GM19193 (cell line): Measurements from ENCODE around the gene BYSL.

ENCODE experiments used
- POLR2A ChIP-seq: IDR thresholded peaks from 4 replicates; pipeline ENCODE4 v1.6.1; 2011; ENCODE audit not compliant: insufficient read depth, insufficient read length; ENCODE audit errors: extremely low read depth

BYSL gene

GRCh38 chr6:41955412-41955811, 34.1 kb downstream of the BYSL start:
- no peak for TF ChIP-seq POLR2A

DNA sequence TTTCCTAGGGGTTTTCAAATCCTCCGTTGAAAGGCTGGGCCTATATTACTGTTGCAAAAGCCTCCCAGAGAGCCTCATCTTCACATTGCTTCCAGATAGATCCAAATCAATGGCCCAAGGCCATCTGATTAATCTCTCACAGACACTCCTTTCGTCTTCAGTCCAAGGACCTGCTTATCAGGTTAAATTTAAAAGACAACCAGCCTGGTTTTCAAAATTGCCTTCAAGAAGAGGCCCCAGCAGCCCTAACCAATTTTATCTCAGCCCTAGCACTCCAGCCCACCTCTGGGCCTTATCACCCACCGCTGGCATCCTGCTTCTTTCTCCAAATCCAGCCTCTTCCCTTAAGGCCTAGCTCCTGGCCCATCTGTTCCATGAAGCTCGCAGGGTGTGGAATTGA, 35.8 kb downstream of the BYSL start:
- no peak for TF ChIP-seq POLR2A

- no peak for TF ChIP-seq POLR2A
These were observed 36.9 kb downstream of the BYSL start for GRCh38 chr6:41958022-41958856.

- TF ChIP-seq POLR2A, result no peak
These were observed 38.7 kb downstream of the BYSL start for GRCh38 chr6:41960028-41960427.

DNA sequence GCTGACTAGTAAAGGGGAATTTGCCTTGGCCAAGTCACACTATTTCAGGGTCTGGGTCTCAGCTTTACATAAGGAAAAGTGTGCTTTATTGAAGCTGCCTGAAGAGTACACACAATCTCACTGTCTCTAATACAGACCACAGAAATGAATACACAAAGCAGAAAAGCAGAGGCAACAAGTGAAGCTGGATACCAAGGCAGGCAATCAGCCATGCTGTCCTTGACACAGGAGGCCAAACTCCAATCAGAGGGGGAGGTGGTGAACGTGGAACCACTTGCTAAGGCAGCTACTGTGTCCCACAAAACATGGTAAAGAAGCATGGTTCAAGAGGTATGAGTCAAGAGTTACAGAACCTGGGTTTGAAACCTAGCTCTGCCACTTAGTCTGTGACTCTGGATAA, 42.1 kb downstream of the BYSL start:
- TF ChIP-seq POLR2A, result no peak

- TF ChIP-seq POLR2A, result no peak
These were observed 43.0 kb downstream of the BYSL start for GRCh38 chr6:41964201-41964887.

GRCh38 chr6:41965429-41966213, 44.3 kb downstream of the BYSL start:
- TF ChIP-seq POLR2A, result no peak

- no peak for TF ChIP-seq POLR2A
These were observed 45.1 kb downstream of the BYSL start for GRCh38 chr6:41966214-41966920.

DNA sequence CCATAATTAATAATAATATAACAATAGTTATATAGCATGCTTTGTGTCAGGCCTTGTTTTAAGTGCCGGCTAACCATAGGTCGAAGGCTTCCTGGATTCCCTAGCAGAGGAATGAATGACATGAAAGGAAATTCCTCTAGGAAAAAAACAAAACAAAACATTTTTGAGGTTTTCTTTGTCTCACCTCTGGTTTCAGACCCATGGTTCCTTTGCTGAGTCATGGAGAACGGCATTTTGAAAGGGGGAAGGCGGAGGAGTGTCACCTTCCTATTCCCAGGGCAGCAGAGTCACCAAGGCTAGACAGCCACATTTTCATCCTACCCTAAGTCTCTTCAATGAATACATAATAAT, 45.6 kb downstream of the BYSL start:
- TF ChIP-seq POLR2A, result no peak

- TF ChIP-seq POLR2A, result no peak
These were observed 46.3 kb downstream of the BYSL start for GRCh38 chr6:41967312-41968287.

GRCh38 chr6:41970436-41970846, 49.1 kb downstream of the BYSL start:
- TF ChIP-seq POLR2A, result no peak

GRCh38 chr6:41972826-41973225, 51.5 kb downstream of the BYSL start:
- TF ChIP-seq POLR2A, result no peak

DNA sequence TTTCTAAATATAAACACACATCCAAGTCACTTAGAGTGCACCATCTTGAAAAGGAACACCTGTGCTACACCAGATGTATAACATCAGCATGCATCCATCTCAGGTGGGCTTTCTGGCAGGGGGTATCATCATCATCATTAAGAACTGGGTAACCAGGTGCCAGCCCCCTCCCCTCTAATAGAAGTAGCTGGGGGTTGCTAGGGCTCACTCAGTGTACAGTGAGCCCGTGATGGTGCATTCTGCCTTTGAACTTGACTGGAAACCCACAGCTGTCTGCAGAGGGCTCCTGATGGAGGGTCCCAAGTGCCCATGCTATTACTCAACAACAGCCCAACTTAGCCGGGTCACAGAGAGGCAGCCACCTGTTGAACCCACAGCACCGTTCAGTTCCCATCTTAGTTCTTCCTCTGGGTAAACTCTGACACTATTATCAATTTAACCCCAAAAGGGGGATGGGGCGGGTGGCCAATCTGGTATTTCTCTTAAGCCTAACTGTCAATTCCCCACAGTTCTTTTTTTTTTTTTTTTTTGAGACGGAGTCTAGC, 53.1 kb downstream of the BYSL start:
- TF ChIP-seq POLR2A, result no peak

- TF ChIP-seq POLR2A, result no peak
These were observed 54.0 kb downstream of the BYSL start for GRCh38 chr6:41975276-41975675.

DNA sequence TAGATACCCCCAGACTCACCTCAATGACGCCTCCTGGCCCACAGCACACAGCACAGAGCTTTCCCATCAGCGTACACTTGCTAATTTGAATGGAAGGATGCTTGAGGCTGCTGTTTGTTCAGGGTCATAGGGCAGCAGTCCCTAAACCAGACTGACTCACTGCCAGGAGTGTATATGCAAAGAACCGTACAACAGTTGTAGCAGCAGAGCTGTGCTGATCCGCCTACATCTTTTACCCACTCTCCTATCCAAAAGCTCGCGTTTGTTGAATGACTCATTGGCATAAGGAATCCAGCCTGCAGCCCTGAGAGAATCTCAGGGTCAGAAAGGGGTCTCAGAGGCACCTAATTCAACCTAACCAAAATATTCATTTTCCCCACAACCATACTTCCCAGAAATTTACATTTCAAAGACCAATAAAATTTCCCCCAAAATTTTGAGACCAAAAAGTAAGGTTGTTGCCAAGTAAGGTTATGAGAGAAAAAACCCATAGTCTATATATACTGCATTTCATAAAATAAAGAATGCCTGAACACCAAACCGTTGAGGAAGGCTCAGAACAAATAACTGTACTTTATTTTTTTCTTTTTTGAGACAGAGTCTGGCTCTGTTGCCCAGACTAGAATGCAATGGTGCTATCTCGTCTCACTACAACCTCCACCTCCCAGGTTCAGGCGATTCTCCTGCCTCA, 55.6 kb downstream of the BYSL start:
- TF ChIP-seq POLR2A, result no peak
